GM23248 (cell line): ENCODE measurements around the gene HLA-DMA. TPM values are rescaled to one million over a fixed set of nuclear protein-coding genes. Genes with fewer than 3 reads are reported as not detected.

ENCODE experiments used
- DNase-seq: peaks from one replicate; pipeline ENCODE4 v3.0.0-alpha.2; 2015
- H2AFZ ChIP-seq: fragments of 200-600 bp; sonication (generic); 2 replicates; pipeline ENCODE4 v1.6.1; 2016; ENCODE audit warnings: antibody characterized with exemption
- H3F3A ChIP-seq: fragments of 200-600 bp; sonication (generic); 2 replicates; pipeline ENCODE4 v1.6.1; 2016; ENCODE audit warnings: mild to moderate bottlenecking, antibody characterized with exemption, mixed run types; ENCODE audit not compliant: insufficient read depth
- H3K27ac ChIP-seq: fragments of 200-600 bp; sonication (generic); 2 replicates; pipeline ENCODE4 v1.5.1; 2016; ENCODE audit warnings: mild to moderate bottlenecking
- H3K27me3 ChIP-seq: fragments of 200-600 bp; sonication (generic); replicated peaks from 2 replicates; pipeline ENCODE4 v1.6.1; 2016; ENCODE audit warnings: mild to moderate bottlenecking; ENCODE audit not compliant: insufficient read depth
- H3K36me3 ChIP-seq: fragments of 200-600 bp; sonication (generic); 2 replicates; pipeline ENCODE4 v1.6.1; 2016; ENCODE audit warnings: low read depth, mild to moderate bottlenecking
- H3K4me1 ChIP-seq: fragments of 200-600 bp; sonication (generic); 2 replicates; pipeline ENCODE4 v1.6.1; 2016; ENCODE audit warnings: mild to moderate bottlenecking; ENCODE audit not compliant: insufficient read depth
- H3K4me2 ChIP-seq: fragments of 200-600 bp; sonication (generic); one replicate; pipeline ENCODE4 v1.6.1; 2016; ENCODE audit warnings: mild to moderate bottlenecking; ENCODE audit not compliant: unreplicated experiment
- H3K4me3 ChIP-seq: fragments of 200-600 bp; sonication (generic); 2 replicates; pipeline ENCODE4 v1.5.1; 2016; ENCODE audit warnings: mild to moderate bottlenecking
- H3K79me2 ChIP-seq: fragments of 200-600 bp; sonication (generic); 2 replicates; pipeline ENCODE4 v1.6.1; 2016; ENCODE audit warnings: mild to moderate bottlenecking; ENCODE audit not compliant: insufficient read depth
- H3K9ac ChIP-seq: fragments of 200-600 bp; sonication (generic); 2 replicates; pipeline ENCODE4 v1.6.1; 2016; ENCODE audit warnings: mild to moderate bottlenecking
- H3K9me2 ChIP-seq: fragments of 200-600 bp; sonication (generic); 2 replicates; pipeline ENCODE4 v1.6.1; 2016; ENCODE audit warnings: mixed run types, mild to moderate bottlenecking, moderate library complexity; ENCODE audit not compliant: insufficient read depth
- H3K9me3 ChIP-seq: fragments of 200-600 bp; sonication (generic); one replicate; pipeline ENCODE4 v1.6.1; 2017; ENCODE audit warnings: low read depth
- H4K20me1 ChIP-seq: fragments of 200-600 bp; sonication (generic); 2 replicates; pipeline ENCODE4 v1.6.0; 2016; ENCODE audit not compliant: insufficient read depth
- EZH2 ChIP-seq: fragments of 200-600 bp; sonication (generic); IDR thresholded peaks from 2 replicates; pipeline ENCODE4 v1.6.1; 2018; ENCODE audit warnings: antibody characterized with exemption, mild to moderate bottlenecking; ENCODE audit not compliant: insufficient read depth, poor library complexity, severe bottlenecking
- EZH2phosphoT487 ChIP-seq: fragments of 200-600 bp; sonication (generic); IDR thresholded peaks from 2 replicates; pipeline ENCODE4 v1.6.1; 2018; ENCODE audit warnings: antibody characterized with exemption, moderate library complexity, mild to moderate bottlenecking, low read depth; ENCODE audit not compliant: insufficient read depth
- WGBS, 2 experiments: methylation state at CpG; one replicate each; pipeline ENCODE4 v1.1.6; 2015 to 2017; ENCODE audit warnings: low lambda C conversion rate in 2 of 2, low coverage in 1 of 2; ENCODE audit errors: missing lambda C conversion rate in 2 of 2; 5-methylcytosine and 5-hydroxymethylcytosine counted together
- in situ Hi-C: fragments of 300-500 bp; cut with MboI; formaldehyde crosslinking; loops from 2 replicates; pipeline ENCODE4 v1.15.0; 2020
- polyA plus RNA-seq: library from polyadenylated mRNA; unstranded; fragments of >200 nt; fragmentation: Nextera tagmentation; extraction: Ambion mirVana; gene quantifications from 2 replicates; pipeline ENCODE4 v1.2.1, GENCODE V29; 2016
- total RNA-seq: library from RNA; depleted of rRNA; stranded (reverse); fragments of >200 nt; shearing (Covaris generic); gene quantifications from 2 replicates; pipeline ENCODE4 v1.2.3, GENCODE V29; 2014

The HLA-DMA gene
- total and polyA plus RNA-seq, 2 experiments from 2014 or later: 6.2 to 6.3 TPM

- Histone ChIP-seq H3K79me2 (no peaks in the 10 kb centered on the region), H4K20me1 (no peaks in the 10 kb centered on the region), H3K4me2 (no peak overlapping the region), H3K4me1 (peaks cover 4% of the 10 kb centered on the region; the same call in 1 of the 2 replicates), H3K27me3 (no peaks in the 10 kb centered on the region), H3K4me3 (no peak overlapping the region), H3K27ac (no peak overlapping the region), H3K9ac (no peak overlapping the region), H3K9me3 (no peaks in the 10 kb centered on the region), H3K9me2 (no peaks in the 10 kb centered on the region), H2AFZ (no peak overlapping the region), H3F3A (0 out of 2 replicates have a peak, but pooled peaks cover 12% of the 10 kb centered on the region), H3K36me3 (no peaks in the 10 kb centered on the region)
- TF ChIP-seq EZH2phosphoT487 (no peak), EZH2 (no peak)
- 91 to 96% methylated on average over 4 of the region's 4 CpGs for WGBS, 2 experiments
- no peak for DNase-seq
- in situ Hi-C loops: no loop called here
Measured at GRCh38 chr6:32954267-32954666, 1.4 kb upstream of the HLA-DMA start.

- H3K9me2 ChIP-seq: no peaks in the 10 kb centered on the region
- H3K4me2 ChIP-seq: no peak overlapping the region
- no peak overlapping the region for H2AFZ ChIP-seq
- H3K9me3 ChIP-seq: no peaks in the 10 kb centered on the region
- no peaks in the 10 kb centered on the region for H3K27me3 ChIP-seq
- 83 to 88% methylated on average over 4 of the region's 4 CpGs for WGBS, 2 experiments
- TF ChIP-seq EZH2phosphoT487: no peak
- no peak for TF ChIP-seq EZH2
- H4K20me1 ChIP-seq: no peaks in the 10 kb centered on the region
- H3K4me1 ChIP-seq: peaks cover 4% of the 10 kb centered on the region; the same call in 1 of the 2 replicates
- no peak overlapping the region for H3K27ac ChIP-seq
- H3K4me3 ChIP-seq: no peak overlapping the region
- H3K9ac ChIP-seq: no peak overlapping the region
- no peak for DNase-seq
- no peaks in the 10 kb centered on the region for H3K36me3 ChIP-seq
- no peaks in the 10 kb centered on the region for H3K79me2 ChIP-seq
- H3F3A ChIP-seq: 0 out of 2 replicates have a peak, but pooled peaks cover 12% of the 10 kb centered on the region
- in situ Hi-C loops: no loop called here
Measured at GRCh38 chr6:32953775-32954174, 878 bp upstream of the HLA-DMA start.

- no peak for DNase-seq
- Histone ChIP-seq H3K9me2 (no peaks in the 10 kb centered on the region), H3K36me3 (no peaks in the 10 kb centered on the region), H3K27ac (no peak overlapping the region), H3K4me3 (no peak overlapping the region), H3K9ac (no peak overlapping the region), H2AFZ (no peak overlapping the region), H4K20me1 (no peaks in the 10 kb centered on the region), H3K4me1 (peaks cover 4% of the 10 kb centered on the region; the same call in 1 of the 2 replicates), H3K4me2 (no peak overlapping the region), H3K27me3 (no peaks in the 10 kb centered on the region), H3F3A (0 out of 2 replicates have a peak, but pooled peaks cover 12% of the 10 kb centered on the region), H3K79me2 (no peaks in the 10 kb centered on the region), H3K9me3 (no peaks in the 10 kb centered on the region)
- TF ChIP-seq EZH2phosphoT487: no peak
- no peak for TF ChIP-seq EZH2
- 84 to 91% methylated on average over 8 of the region's 8 CpGs for WGBS, 2 experiments
- in situ Hi-C loops: no loop called here
Measured at GRCh38 chr6:32950449-32950848, 2.4 kb downstream of the HLA-DMA start.

DNA sequence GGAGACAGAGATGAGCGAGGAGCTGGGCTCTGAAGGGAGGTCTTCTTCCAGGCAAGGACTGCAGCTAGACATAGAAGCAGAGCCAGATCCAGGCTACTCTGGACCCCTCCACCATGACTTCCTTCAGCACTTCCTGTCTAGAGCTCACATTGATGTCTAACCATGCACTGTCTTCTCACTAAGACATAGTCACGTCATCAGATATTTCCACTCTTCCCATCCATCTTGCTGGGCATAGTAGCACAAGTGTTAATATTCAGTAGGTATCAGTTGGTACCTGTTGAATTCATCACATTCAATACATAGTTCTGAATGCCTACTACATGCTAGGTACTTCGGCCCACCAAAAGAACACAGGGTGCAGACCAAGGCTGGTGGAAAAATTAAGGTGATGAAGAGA lies 2.9 kb downstream of the HLA-DMA start:
- H3K27ac ChIP-seq: no peak overlapping the region
- 0 out of 2 replicates have a peak, but pooled peaks cover 12% of the 10 kb centered on the region for H3F3A ChIP-seq
- TF ChIP-seq EZH2 (no peak), EZH2phosphoT487 (no peak)
- no peak overlapping the region for H3K4me3 ChIP-seq
- no peaks in the 10 kb centered on the region for H3K79me2 ChIP-seq
- no peaks in the 10 kb centered on the region for H3K27me3 ChIP-seq
- H3K4me1 ChIP-seq: peaks cover 4% of the 10 kb centered on the region; the same call in 1 of the 2 replicates
- DNase-seq: no peak
- no peak overlapping the region for H2AFZ ChIP-seq
- WGBS, 2 experiments: 75 to 93% methylated on average over 3 of the region's 3 CpGs
- no peaks in the 10 kb centered on the region for H3K9me2 ChIP-seq
- no peaks in the 10 kb centered on the region for H4K20me1 ChIP-seq
- H3K36me3 ChIP-seq: no peaks in the 10 kb centered on the region
- in situ Hi-C loops: no loop called here
- H3K9me3 ChIP-seq: no peaks in the 10 kb centered on the region
- H3K4me2 ChIP-seq: no peak overlapping the region
- H3K9ac ChIP-seq: no peak overlapping the region
